Endometrial microvascular endothelial cells (primary cell): ENCODE data around the gene TMEM238. TPM values are rescaled to one million over a fixed set of nuclear protein-coding genes. Genes with fewer than 3 reads are reported as not detected.
"Not testable (repeated sequence)": the region's sequence is repeated elsewhere in the genome, so short reads cannot be mapped to it uniquely, and the experiment has no call there.

Source experiments
- in situ Hi-C: cut with HindIII; loops from 2 replicates; pipeline ENCODE4 v1.10.0; 2017; ENCODE audit warnings: low sequenced_read_pairs, low pct_unique_long_range_greater_than_20kb; ENCODE audit errors: inconsistent ontology term
- total RNA-seq: library from RNA; depleted of rRNA; stranded (reverse); fragments of >200 nt; gene quantifications from one replicate; pipeline ENCODE4 v1.2.3, GENCODE V29; 2015; ENCODE audit errors: inconsistent ontology term

The TMEM238 gene
- total RNA-seq, 1 donor from 2014 or later: not detected

GRCh38 chr19:55406091-55406825, 22.2 kb upstream of the TMEM238 start:
- in situ Hi-C loops: no loop called here

- in situ Hi-C loops: no loop called here
Measured at GRCh38 chr19:55405638-55406037, 21.5 kb upstream of the TMEM238 start.

GRCh38 chr19:55402509-55402908, 18.4 kb upstream of the TMEM238 start:
- in situ Hi-C loops: no loop called here

- in situ Hi-C loops: not testable (repeated sequence)
Measured at GRCh38 chr19:55401390-55401789, 17.3 kb upstream of the TMEM238 start.

GRCh38 chr19:55400281-55401087, 16.4 kb upstream of the TMEM238 start:
- in situ Hi-C loops: no loop called here

- in situ Hi-C loops: no loop called here
Measured at GRCh38 chr19:55398200-55398925, 14.3 kb upstream of the TMEM238 start.

- in situ Hi-C loops: no loop called here
Measured at GRCh38 chr19:55392820-55393761, 9.0 kb upstream of the TMEM238 start.

GRCh38 chr19:55391702-55392615, 7.9 kb upstream of the TMEM238 start:
- in situ Hi-C loops: no loop called here

GRCh38 chr19:55391191-55391670, 7.1 kb upstream of the TMEM238 start:
- in situ Hi-C loops: no loop called here

- in situ Hi-C loops: no loop called here
Measured at GRCh38 chr19:55390461-55390880, 6.4 kb upstream of the TMEM238 start.

- in situ Hi-C loops: no loop called here
Measured at GRCh38 chr19:55389386-55390317, 5.6 kb upstream of the TMEM238 start.

- in situ Hi-C loops: no loop called here
Measured at GRCh38 chr19:55387736-55388497, 3.8 kb upstream of the TMEM238 start.

GRCh38 chr19:55386493-55386971, 2.4 kb upstream of the TMEM238 start:
- in situ Hi-C loops: no loop called here

GRCh38 chr19:55385724-55386492, 1.8 kb upstream of the TMEM238 start, which contains the start of gene RPL28:
RPL28 (plus strand) TSS chr19:55385932; CDS start chr19:55386358, 426 bp downstream.
- in situ Hi-C loops: no loop called here
